Heart left ventricle (tissue), 16 donors: Measurements from ENCODE around the gene CACNA1G. TPM values are rescaled to one million over a fixed set of nuclear protein-coding genes. Genes with fewer than 3 reads are reported as not detected.

Source experiments
- ATAC-seq, 4 donors: fragments of 200-7000 bp; cut with Tn5 transposase; one replicate each; pipeline ENCODE4 v1.9.1; 2020 to 2022; ENCODE audit warnings: moderate library complexity in 4 of 4, mild to moderate bottlenecking in 3 of 4, moderate number of reproducible peaks in 1 of 4
- DNase-seq, 5 donors: peaks; one replicate each; pipeline ENCODE4 v3.0.0-alpha.2; 2020
- H3K27ac ChIP-seq, 12 donors: fragments of 200-600 bp; sonication (generic) in 4 of 12; one replicate each; pipeline versions ENCODE4 v1.5.0 to v1.8.0; 2016 to 2022; ENCODE audit warnings: mild to moderate bottlenecking in 2 of 12
- H3K27me3 ChIP-seq, 9 donors: fragments of 200-600 bp; sonication (generic) in 2 of 9; one replicate each; pipeline versions ENCODE4 v1.5.1 to v1.8.0; 2016 to 2022; ENCODE audit warnings: mild to moderate bottlenecking in 3 of 9
- H3K36me3 ChIP-seq, 9 donors: fragments of 200-600 bp; sonication (generic) in 2 of 9; one replicate each; pipeline versions ENCODE4 v1.5.0 to v1.8.0; 2018 to 2022; ENCODE audit warnings: mild to moderate bottlenecking in 2 of 9
- H3K4me1 ChIP-seq, 12 donors: fragments of 200-600 bp; sonication (generic) in 4 of 12; one replicate each; pipeline versions ENCODE4 v1.5.0 to v1.8.0; 2016 to 2022; ENCODE audit warnings: mild to moderate bottlenecking in 3 of 12
- H3K4me3 ChIP-seq, 12 donors: fragments of 200-600 bp; sonication (generic) in 4 of 12; one replicate each; pipeline versions ENCODE4 v1.5.0 to v1.8.0; 2017 to 2022; ENCODE audit warnings: mild to moderate bottlenecking in 9 of 12, moderate library complexity in 4 of 12
- H3K9me3 ChIP-seq, 12 donors: fragments of 200-600 bp; sonication (generic) in 4 of 12; one replicate each; pipeline versions ENCODE4 v1.5.0 to v1.8.0; 2016 to 2022; ENCODE audit warnings: mild to moderate bottlenecking in 1 of 12
- CTCF ChIP-seq, 12 donors: fragments of 200-600 bp; sonication (generic) in 4 of 12; IDR thresholded peaks; one replicate each; pipeline versions ENCODE4 v1.5.0 to v1.8.0; 2018 to 2022; ENCODE audit warnings: antibody characterized with exemption in 12 of 12, mild to moderate bottlenecking in 5 of 12
- POLR2A ChIP-seq, 2 donors: fragments of 450-650 bp; IDR thresholded peaks; one replicate each; pipeline ENCODE4 v1.6.1; 2017; ENCODE audit warnings: antibody characterized with exemption in 2 of 2, mild to moderate bottlenecking in 2 of 2, moderate library complexity in 2 of 2
- WGBS, 4 donors: extraction: QIAGEN DNeasy Blood & Tissue Kit in 2 of 4; methylation state at CpG; one replicate each; pipeline versions ENCODE4 v1.1.5 to v1.1.7; 2013 to 2018; 5-methylcytosine and 5-hydroxymethylcytosine counted together
- intact Hi-C, 10 donors: fragments of 100-400 bp; cut with DNase I; formaldehyde crosslinking; loops; one replicate each; pipeline versions ENCODE4 v1.11.1 to v1.14.2; 2022
- polyA plus RNA-seq, 2 donors: library from polyadenylated mRNA; stranded (reverse); fragments of 200-250 nt; gene quantifications; one replicate each; pipeline ENCODE4 v1.2.3, GENCODE V29; 2013
- total RNA-seq, 9 donors: library from RNA; depleted of rRNA in 2 of 9; stranded (reverse); fragments of >200 nt in 2 of 9; fragmentation: NEBNext Ultra II Directional in 3 of 9; extraction: Animal tissue kit (Norgen Biotek cat#: 25700) in 3 of 9; gene quantifications; one replicate each; pipeline versions ENCODE4 v1.1.0 to v1.2.4, GENCODE V29; 2016 to 2023
- donor health status: ischemic (EF 13 %, LVEDD 7.1; RV severe dilation, severe dysfunction).
- donor health status: healthy with polysubstance abuse.
- donor health status: DM: no; HTN: yes; CAD: no.
- donor health status: DM: no; HTN: no; CAD: no.
- donor health status: ischemic (EF 25% LVEDD 6.9; RV normal size, moderate dysfunction).
- donor health status: ischemic (EF 25% LVEDD 5.7; RV mildly dilated, moderate dysfunction).
- donor health status: healthy.
- donor health status: DM: yes; HTN: yes; CAD: no.
- donor health status: ischemic (EF 35%, LVEDD 5.7; RV mildly dilated, moderate dysfunction).
- donor health status: nonischemic (EF 11% LVEDD 7.7; RV severe dilation, severe dysfunction).
- donor health status: DM: yes; HTN: yes; CAD: no.
- donor health status: PGD.
- donor health status: ischemic (EF 29% LVEDD 5.4; RV normal size, mild dysfunction).
- donor health status: nonischemic (EF 23%, LVEDD 6.1; RV moderate dilation, normal function).

CACNA1G gene
- total and polyA plus RNA-seq, 11 donors, result 0.02 to 0.48 (median 0.13) TPM; not detected in 1

GRCh38 chr17:50637829-50638605 is 77.5 kb downstream of the CACNA1G start:
- 95 to 96% (median 95%) methylated on average over 7 of the region's 7 CpGs for WGBS, 4 donors
- H3K4me3 ChIP-seq, result no peak overlapping the region
- H3K36me3 ChIP-seq, result no peaks in the 10 kb centered on the region
- peaks cover 5 to 68% (median 25%) of the 10 kb centered on the region in 12 donors for H3K4me1 ChIP-seq
- H3K9me3 ChIP-seq, result no peaks in the 10 kb centered on the region
- H3K27ac ChIP-seq, result peak overlapping the region in 1 of 12 donors; percentile 77
- H3K27me3 ChIP-seq, result peaks cover 6 to 35% (median 26%) of the 10 kb centered on the region in 9 donors
- no peak for ATAC-seq
- DNase-seq, result no peak
- intact Hi-C loops, result loop anchor here in 1 of 10 donors (5.0 kb wide), 1 partner anchor 39 kb away; no protein-coding TSS in a partner anchor
- no peak for TF ChIP-seq POLR2A (IDR thresholded peaks at IDR 0.05)

GRCh38 chr17:50638606-50638965 is 78.1 kb downstream of the CACNA1G start:
- peak overlapping the region in 1 of 12 donors; percentile 77 for H3K27ac ChIP-seq
- no peak for TF ChIP-seq POLR2A (IDR thresholded peaks at IDR 0.05)
- TF ChIP-seq CTCF (IDR thresholded peaks at IDR 0.05), result no peak

GRCh38 chr17:50638966-50639713 is 78.6 kb downstream of the CACNA1G start:
- DNase-seq (peak; percentile 87 to 95 (median 90)), ATAC-seq (peak; percentile 79 to 89 (median 84))
- no peak overlapping the region for H3K4me3 ChIP-seq
- intact Hi-C loops, result loop anchor here in 1 of 10 donors (5.0 kb wide), 1 partner anchor 38 kb away; no protein-coding TSS in a partner anchor
- peaks cover 5 to 65% (median 25%) of the 10 kb centered on the region in 12 donors for H3K4me1 ChIP-seq
- no peaks in the 10 kb centered on the region for H3K36me3 ChIP-seq
- H3K9me3 ChIP-seq, result no peaks in the 10 kb centered on the region
- peak overlapping the region in 4 of 12 donors; percentile 6 to 77 (median 20) for H3K27ac ChIP-seq
- H3K27me3 ChIP-seq, result peaks cover 6 to 28% (median 21%) of the 10 kb centered on the region in 9 donors
- TF ChIP-seq POLR2A (IDR thresholded peaks at IDR 0.05) (no peak), CTCF (IDR thresholded peaks at IDR 0.05) (no peak)
- WGBS, 4 donors, result 5 to 10% (median 6%) methylated on average over 9 of the region's 9 CpGs

More at GRCh38 chr17:50638606-50638965, 78.1 kb downstream of the CACNA1G start:
- H3K36me3 ChIP-seq, result no peaks in the 10 kb centered on the region
- no peak for DNase-seq
- ATAC-seq, result no peak
- H3K4me1 ChIP-seq, result peaks cover 5 to 68% (median 25%) of the 10 kb centered on the region in 12 donors
- no peak overlapping the region for H3K4me3 ChIP-seq
- intact Hi-C loops, result loop anchor here in 1 of 10 donors (5.0 kb wide), 1 partner anchor 39 kb away; no protein-coding TSS in a partner anchor
- H3K27me3 ChIP-seq, result peaks cover 6 to 34% (median 26%) of the 10 kb centered on the region in 9 donors
- WGBS, 4 donors, result 64 to 83% (median 78%) methylated on average over 2 of the region's 2 CpGs
- H3K9me3 ChIP-seq, result no peaks in the 10 kb centered on the region

- Histone ChIP-seq H3K27ac (peak overlapping the region in 1 of 12 donors; percentile 77), H3K4me3 (no peak overlapping the region), H3K9me3 (no peaks in the 10 kb centered on the region), H3K36me3 (no peaks in the 10 kb centered on the region), H3K4me1 (peaks cover 0 to 48% (median 17%) of the 10 kb centered on the region in 12 donors), H3K27me3 (peaks cover under 1 to 11% (median 4%) of the 10 kb centered on the region in 9 donors)
- TF ChIP-seq POLR2A (IDR thresholded peaks at IDR 0.05), result no peak
- no peak for TF ChIP-seq CTCF (IDR thresholded peaks at IDR 0.05)
- WGBS, 4 donors, result 66 to 75% (median 73%) methylated on average over 12 of the region's 12 CpGs
- ATAC-seq (peak in 3 of 4 donors; percentile 18 to 57 (median 47)), DNase-seq (peak in 4 of 5 donors; percentile 26 to 67 (median 40))
- intact Hi-C loops, result no loop called here
Measured at GRCh38 chr17:50640686-50641351, 80.3 kb downstream of the CACNA1G start.
